Measurements from ENCODE around the gene HOXC11. TPM values are rescaled to one million over a fixed set of nuclear protein-coding genes. Genes with fewer than 3 reads are reported as not detected.

Gene HOXC11
- total and polyA plus RNA-seq, 10 of the 15 experiments (the other 5 are each of a cell fraction or from before 2014, with no cell fraction given) = not detected

DNA sequence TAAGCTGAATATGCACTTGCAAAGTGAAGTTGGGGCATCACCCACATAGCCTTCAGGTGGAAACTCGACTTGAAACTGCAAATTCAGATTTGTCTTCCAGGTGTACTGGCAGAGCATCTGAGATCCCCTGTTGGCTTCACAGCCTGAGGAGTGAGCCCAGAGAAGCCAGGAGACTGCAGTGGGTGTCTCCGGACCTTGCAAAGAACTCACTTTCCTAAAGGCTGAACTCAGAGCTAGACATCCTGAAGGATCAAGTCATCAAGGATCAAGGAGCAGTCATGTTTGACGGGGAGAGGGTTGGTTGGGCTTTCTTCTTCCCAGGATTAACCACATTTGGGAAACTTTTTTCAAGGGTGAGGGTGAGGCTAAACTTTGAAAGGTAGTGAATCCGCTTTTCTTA, 43.4 kb upstream of the HOXC11 start (continued):
- TF ChIP-seq CUX1 (IDR thresholded peaks at IDR 0.05; ENCODE audit: insufficient replicate concordance, low read depth, low read length) (no peak), POLR2AphosphoS2 (IDR thresholded peaks at IDR 0.05; ENCODE audit: low read depth, low read length) (no peak), NR2C1 (IDR thresholded peaks at IDR 0.05) (no peak), IKZF1 (conservative IDR thresholded peaks at IDR 0.05) (no peak), NFYB (IDR thresholded peaks at IDR 0.05; ENCODE audit: insufficient read depth, low read depth, low read length) (no peak), ZBED1 (IDR thresholded peaks at IDR 0.05; ENCODE audit: borderline replicate concordance) (no peak), PRDM15 (CRISPR knock-in tag; IDR thresholded peaks at IDR 0.05) (no peak), TAF1 (IDR thresholded peaks at IDR 0.05; ENCODE audit: borderline replicate concordance, low read depth, low read length) (no peak), HDGF (IDR thresholded peaks at IDR 0.05) (no peak)
- TF ChIP-seq, protein P1, sequence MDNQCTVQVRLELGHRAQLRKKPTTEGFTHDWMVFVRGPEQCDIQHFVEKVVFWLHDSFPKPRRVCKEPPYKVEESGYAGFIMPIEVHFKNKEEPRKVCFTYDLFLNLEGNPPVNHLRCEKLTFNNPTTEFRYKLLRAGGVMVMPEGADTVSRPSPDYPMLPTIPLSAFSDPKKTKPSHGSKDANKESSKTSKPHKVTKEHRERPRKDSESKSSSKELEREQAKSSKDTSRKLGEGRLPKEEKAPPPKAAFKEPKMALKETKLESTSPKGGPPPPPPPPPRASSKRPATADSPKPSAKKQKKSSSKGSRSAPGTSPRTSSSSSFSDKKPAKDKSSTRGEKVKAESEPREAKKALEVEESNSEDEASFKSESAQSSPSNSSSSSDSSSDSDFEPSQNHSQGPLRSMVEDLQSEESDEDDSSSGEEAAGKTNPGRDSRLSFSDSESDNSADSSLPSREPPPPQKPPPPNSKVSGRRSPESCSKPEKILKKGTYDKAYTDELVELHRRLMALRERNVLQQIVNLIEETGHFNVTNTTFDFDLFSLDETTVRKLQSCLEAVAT (IDR thresholded peaks at IDR 0.05) = no peak

All from GM12878 (cell line).